WERI-Rb-1 (cell line): ENCODE data around the gene NRIP2.

Experiments used
- DNase-seq: peaks from one replicate; pipeline ENCODE4 v3.0.0-alpha.2; 2020
- H3K27ac ChIP-seq: fragments of 250-450 bp; sonication (Bioruptor Pico); 2 replicates; pipeline ENCODE4 v1.5.1; 2020; ENCODE audit warnings: mild to moderate bottlenecking, moderate library complexity
- H3K27me3 ChIP-seq: fragments of 250-450 bp; sonication (Bioruptor Pico); 2 replicates; pipeline ENCODE4 v1.5.1; 2021; ENCODE audit warnings: mild to moderate bottlenecking, low read depth, moderate library complexity; ENCODE audit not compliant: insufficient read depth, severe bottlenecking
- H3K36me3 ChIP-seq: fragments of 250-450 bp; sonication (Bioruptor Pico); 2 replicates; pipeline ENCODE4 v1.5.1; 2020; ENCODE audit warnings: mild to moderate bottlenecking, moderate library complexity
- H3K4me3 ChIP-seq: 2 replicates; pipeline ENCODE4 v1.5.1; 2011; ENCODE audit warnings: low read depth, mild to moderate bottlenecking, control low read depth, low read length
- H3K9me3 ChIP-seq: fragments of 250-450 bp; sonication (Bioruptor Pico); 2 replicates; pipeline ENCODE4 v1.5.1; 2021; ENCODE audit warnings: mild to moderate bottlenecking, moderate library complexity; ENCODE audit not compliant: severe bottlenecking
- TF ChIP-seq, protein P1 (sequence below): IDR thresholded peaks from 2 replicates; pipeline ENCODE4 v1.5.1; 2011; ENCODE audit warnings: low read depth, mild to moderate bottlenecking, control low read depth, inconsistent platforms, low read length

NRIP2 gene

GRCh38 chr12:2826721-2827515, 7.9 kb downstream of the NRIP2 start:
- Histone ChIP-seq H3K27ac (peak overlapping the region; percentile 56), H3K9me3 (no peaks in the 10 kb centered on the region), H3K4me3 (no peak overlapping the region), H3K36me3 (peaks cover 59% of the 10 kb centered on the region), H3K27me3 (no peaks in the 10 kb centered on the region)
- TF ChIP-seq, protein P1, sequence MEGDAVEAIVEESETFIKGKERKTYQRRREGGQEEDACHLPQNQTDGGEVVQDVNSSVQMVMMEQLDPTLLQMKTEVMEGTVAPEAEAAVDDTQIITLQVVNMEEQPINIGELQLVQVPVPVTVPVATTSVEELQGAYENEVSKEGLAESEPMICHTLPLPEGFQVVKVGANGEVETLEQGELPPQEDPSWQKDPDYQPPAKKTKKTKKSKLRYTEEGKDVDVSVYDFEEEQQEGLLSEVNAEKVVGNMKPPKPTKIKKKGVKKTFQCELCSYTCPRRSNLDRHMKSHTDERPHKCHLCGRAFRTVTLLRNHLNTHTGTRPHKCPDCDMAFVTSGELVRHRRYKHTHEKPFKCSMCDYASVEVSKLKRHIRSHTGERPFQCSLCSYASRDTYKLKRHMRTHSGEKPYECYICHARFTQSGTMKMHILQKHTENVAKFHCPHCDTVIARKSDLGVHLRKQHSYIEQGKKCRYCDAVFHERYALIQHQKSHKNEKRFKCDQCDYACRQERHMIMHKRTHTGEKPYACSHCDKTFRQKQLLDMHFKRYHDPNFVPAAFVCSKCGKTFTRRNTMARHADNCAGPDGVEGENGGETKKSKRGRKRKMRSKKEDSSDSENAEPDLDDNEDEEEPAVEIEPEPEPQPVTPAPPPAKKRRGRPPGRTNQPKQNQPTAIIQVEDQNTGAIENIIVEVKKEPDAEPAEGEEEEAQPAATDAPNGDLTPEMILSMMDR, result no peak
- peak; percentile 63 for DNase-seq

GRCh38 chr12:2826036-2826435, 8.8 kb downstream of the NRIP2 start:
- Histone ChIP-seq H3K36me3 (peaks cover 63% of the 10 kb centered on the region), H3K27me3 (no peaks in the 10 kb centered on the region), H3K9me3 (no peaks in the 10 kb centered on the region), H3K4me3 (no peak overlapping the region), H3K27ac (peak overlapping the region; percentile 56)
- DNase-seq, result no peak
- TF ChIP-seq, protein P1, result no peak

- Histone ChIP-seq H3K4me3 (no peak overlapping the region), H3K27me3 (no peaks in the 10 kb centered on the region), H3K36me3 (peaks cover 63% of the 10 kb centered on the region), H3K9me3 (no peaks in the 10 kb centered on the region), H3K27ac (no peak overlapping the region)
- DNase-seq, result no peak
- TF ChIP-seq, protein P1, result no peak
Measured at GRCh38 chr12:2825132-2825531, 9.7 kb downstream of the NRIP2 start.

GRCh38 chr12:2824541-2824940, 10.3 kb downstream of the NRIP2 start:
- H3K4me3 ChIP-seq, result no peak overlapping the region
- H3K27me3 ChIP-seq, result no peaks in the 10 kb centered on the region
- H3K9me3 ChIP-seq, result no peaks in the 10 kb centered on the region
- DNase-seq, result no peak
- no peak overlapping the region for H3K27ac ChIP-seq
- TF ChIP-seq, protein P1, result no peak
- H3K36me3 ChIP-seq, result peaks cover 63% of the 10 kb centered on the region

- H3K36me3 ChIP-seq, result peaks cover 61% of the 10 kb centered on the region
- H3K27ac ChIP-seq, result no peak overlapping the region
- TF ChIP-seq, protein P1, result no peak
- no peaks in the 10 kb centered on the region for H3K9me3 ChIP-seq
- no peak overlapping the region for H3K4me3 ChIP-seq
- DNase-seq, result no peak
- H3K27me3 ChIP-seq, result no peaks in the 10 kb centered on the region
Measured at GRCh38 chr12:2823483-2823882, 11.4 kb downstream of the NRIP2 start.

GRCh38 chr12:2820432-2820831, 14.4 kb downstream of the NRIP2 start:
- Histone ChIP-seq H3K27ac (peak overlapping the region; percentile 43), H3K27me3 (no peaks in the 10 kb centered on the region), H3K9me3 (no peaks in the 10 kb centered on the region), H3K36me3 (peaks cover 51% of the 10 kb centered on the region), H3K4me3 (no peak overlapping the region)
- no peak for DNase-seq
- TF ChIP-seq, protein P1, result no peak
